GM12891 (cell line): ENCODE results near the gene PCSK6.
"Not testable (repeated sequence)": the region's sequence is repeated elsewhere in the genome, so short reads cannot be mapped to it uniquely, and the experiment has no call there.

Experiments used
- PAX5 ChIP-seq: IDR thresholded peaks from 2 replicates; pipeline ENCODE4 v1.6.1; 2011; ENCODE audit warnings: low read length, moderate library complexity, mild to moderate bottlenecking; ENCODE audit not compliant: insufficient read depth, severe bottlenecking
- POLR2A ChIP-seq: IDR thresholded peaks from 2 replicates; pipeline ENCODE4 v1.6.1; 2011; ENCODE audit warnings: low read depth, low read length, control low read depth
- POLR2AphosphoS5 ChIP-seq: IDR thresholded peaks from 2 replicates; pipeline ENCODE4 v1.6.1; 2011; ENCODE audit warnings: low read depth, low read length, control low read depth
- POU2F2 ChIP-seq: IDR thresholded peaks from 2 replicates; pipeline ENCODE4 v1.6.1; 2011; ENCODE audit warnings: low read depth, mild to moderate bottlenecking, control low read depth, low read length, moderate library complexity
- SPI1 ChIP-seq: IDR thresholded peaks from 2 replicates; pipeline ENCODE4 v1.6.1; 2011; ENCODE audit warnings: low read depth, low read length, control low read depth
- TAF1 ChIP-seq: IDR thresholded peaks from 2 replicates; pipeline ENCODE4 v1.6.1; 2011; ENCODE audit warnings: low read depth, low read length, control low read depth

- not testable (repeated sequence) for TF ChIP-seq POLR2A, TAF1, POLR2AphosphoS5, SPI1, POU2F2, PAX5
Observed at GRCh38 chr15:101402883-101403282, 86.6 kb downstream of the PCSK6 start.
